ENCODE data around the gene MROH7. TPM values are rescaled to one million over a fixed set of nuclear protein-coding genes. Genes with fewer than 3 reads are reported as not detected.

The MROH7 gene
- total and polyA plus RNA-seq, 4 donors, result 3.6 to 10.1 (median 6.5) TPM

GRCh38 chr1:54667797-54668196 lies 26.2 kb downstream of the MROH7 start:
- no peaks in the 10 kb centered on the region for H3K4me1 ChIP-seq (ENCODE audit: control insufficient read depth, insufficient read depth, low read length)
- H3K27ac ChIP-seq (ENCODE audit: low read depth, low read length), result no peak overlapping the region
- DNase-seq (ENCODE audit: low read depth in 4 of 6, low spot score in 6 of 6), result no peak
- no peaks in the 10 kb centered on the region for H3K27me3 ChIP-seq (ENCODE audit: control insufficient read depth, insufficient read depth, low read length)
- WGBS (ENCODE audit: insufficient coverage), result 79% methylated on average over 2 of the region's 2 CpGs
- no peak overlapping the region for H3K4me3 ChIP-seq (ENCODE audit: low read depth, low read length)
- no peaks in the 10 kb centered on the region for H3K9me3 ChIP-seq (ENCODE audit: control insufficient read depth, insufficient read depth, low read length)
- H3K36me3 ChIP-seq (ENCODE audit: control insufficient read depth, insufficient read depth, low read length), result peaks cover 7% of the 10 kb centered on the region

- Histone ChIP-seq H3K27me3 (ENCODE audit: control insufficient read depth, insufficient read depth, low read length) (no peaks in the 10 kb centered on the region), H3K36me3 (ENCODE audit: control insufficient read depth, insufficient read depth, low read length) (peaks cover 8% of the 10 kb centered on the region), H3K27ac (ENCODE audit: low read depth, low read length) (no peak overlapping the region), H3K4me1 (ENCODE audit: control insufficient read depth, insufficient read depth, low read length) (no peaks in the 10 kb centered on the region), H3K9me3 (ENCODE audit: control insufficient read depth, insufficient read depth, low read length) (no peaks in the 10 kb centered on the region), H3K4me3 (ENCODE audit: low read depth, low read length) (no peak overlapping the region)
- no peak for DNase-seq (ENCODE audit: low read depth in 4 of 6, low spot score in 6 of 6)
- 62% methylated on average over 2 of the region's 2 CpGs for WGBS (ENCODE audit: insufficient coverage)
Observed at GRCh38 chr1:54668567-54668966, 27.0 kb downstream of the MROH7 start.

GRCh38 chr1:54671985-54672608 lies 30.5 kb downstream of the MROH7 start:
- H3K4me3 ChIP-seq (ENCODE audit: low read depth, low read length), result no peak overlapping the region
- H3K27me3 ChIP-seq (ENCODE audit: control insufficient read depth, insufficient read depth, low read length), result no peaks in the 10 kb centered on the region
- peaks cover 5% of the 10 kb centered on the region for H3K36me3 ChIP-seq (ENCODE audit: control insufficient read depth, insufficient read depth, low read length)
- DNase-seq (ENCODE audit: low read depth in 4 of 6, low spot score in 6 of 6), result peak in 2 of 6 donors; percentile 14 to 32
- 49% methylated on average over 5 of the region's 6 CpGs for WGBS (ENCODE audit: insufficient coverage)
- no peak overlapping the region for H3K27ac ChIP-seq (ENCODE audit: low read depth, low read length)
- no peaks in the 10 kb centered on the region for H3K9me3 ChIP-seq (ENCODE audit: control insufficient read depth, insufficient read depth, low read length)
- H3K4me1 ChIP-seq (ENCODE audit: control insufficient read depth, insufficient read depth, low read length), result no peaks in the 10 kb centered on the region

- H3K27ac ChIP-seq (ENCODE audit: low read depth, low read length), result no peak overlapping the region
- peaks cover 23% of the 10 kb centered on the region for H3K4me1 ChIP-seq (ENCODE audit: control insufficient read depth, insufficient read depth, low read length)
- no peak for DNase-seq (ENCODE audit: low read depth in 4 of 6, low spot score in 6 of 6)
- 76% methylated on average over 16 of the region's 17 CpGs for WGBS (ENCODE audit: insufficient coverage)
- H3K36me3 ChIP-seq (ENCODE audit: control insufficient read depth, insufficient read depth, low read length), result peaks cover 9% of the 10 kb centered on the region
- H3K27me3 ChIP-seq (ENCODE audit: control insufficient read depth, insufficient read depth, low read length), result no peaks in the 10 kb centered on the region
- H3K4me3 ChIP-seq (ENCODE audit: low read depth, low read length), result no peak overlapping the region
- H3K9me3 ChIP-seq (ENCODE audit: control insufficient read depth, insufficient read depth, low read length), result no peaks in the 10 kb centered on the region
Observed at GRCh38 chr1:54678776-54679643, 37.4 kb downstream of the MROH7 start.

- no peaks in the 10 kb centered on the region for H3K9me3 ChIP-seq (ENCODE audit: control insufficient read depth, insufficient read depth, low read length)
- no peak overlapping the region for H3K27ac ChIP-seq (ENCODE audit: low read depth, low read length)
- H3K4me1 ChIP-seq (ENCODE audit: control insufficient read depth, insufficient read depth, low read length), result peaks cover 23% of the 10 kb centered on the region
- no peak for DNase-seq (ENCODE audit: low read depth in 4 of 6, low spot score in 6 of 6)
- no peaks in the 10 kb centered on the region for H3K27me3 ChIP-seq (ENCODE audit: control insufficient read depth, insufficient read depth, low read length)
- no peak overlapping the region for H3K4me3 ChIP-seq (ENCODE audit: low read depth, low read length)
- 88% methylated on average over 7 of the region's 7 CpGs for WGBS (ENCODE audit: insufficient coverage)
- H3K36me3 ChIP-seq (ENCODE audit: control insufficient read depth, insufficient read depth, low read length), result peaks cover 9% of the 10 kb centered on the region
Observed at GRCh38 chr1:54679706-54680105, 38.1 kb downstream of the MROH7 start.

- no peaks in the 10 kb centered on the region for H3K27me3 ChIP-seq (ENCODE audit: control insufficient read depth, insufficient read depth, low read length)
- H3K9me3 ChIP-seq (ENCODE audit: control insufficient read depth, insufficient read depth, low read length), result no peaks in the 10 kb centered on the region
- peaks cover 9% of the 10 kb centered on the region for H3K36me3 ChIP-seq (ENCODE audit: control insufficient read depth, insufficient read depth, low read length)
- no peak overlapping the region for H3K4me3 ChIP-seq (ENCODE audit: low read depth, low read length)
- H3K4me1 ChIP-seq (ENCODE audit: control insufficient read depth, insufficient read depth, low read length), result peaks cover 28% of the 10 kb centered on the region
- 68% methylated on average over 5 of the region's 8 CpGs for WGBS (ENCODE audit: insufficient coverage)
- no peak overlapping the region for H3K27ac ChIP-seq (ENCODE audit: low read depth, low read length)
- DNase-seq (ENCODE audit: low read depth in 4 of 6, low spot score in 6 of 6), result no peak
Observed at GRCh38 chr1:54680387-54680786, 38.8 kb downstream of the MROH7 start.

- peak; percentile 22 to 90 (median 42) for DNase-seq (ENCODE audit: low read depth in 4 of 6, low spot score in 6 of 6)
- Histone ChIP-seq H3K27me3 (ENCODE audit: control insufficient read depth, insufficient read depth, low read length) (no peaks in the 10 kb centered on the region), H3K4me3 (ENCODE audit: low read depth, low read length) (no peak overlapping the region), H3K27ac (ENCODE audit: low read depth, low read length) (no peak overlapping the region), H3K36me3 (ENCODE audit: control insufficient read depth, insufficient read depth, low read length) (peaks cover 11% of the 10 kb centered on the region), H3K4me1 (ENCODE audit: control insufficient read depth, insufficient read depth, low read length) (peaks cover 31% of the 10 kb centered on the region), H3K9me3 (ENCODE audit: control insufficient read depth, insufficient read depth, low read length) (no peaks in the 10 kb centered on the region)
Observed at GRCh38 chr1:54681358-54681757, 39.8 kb downstream of the MROH7 start.

GRCh38 chr1:54683453-54683852 lies 41.9 kb downstream of the MROH7 start:
- WGBS (ENCODE audit: insufficient coverage), result 95% methylated on average over 6 of the region's 6 CpGs
- H3K4me3 ChIP-seq (ENCODE audit: low read depth, low read length), result no peak overlapping the region
- peaks cover 31% of the 10 kb centered on the region for H3K4me1 ChIP-seq (ENCODE audit: control insufficient read depth, insufficient read depth, low read length)
- no peaks in the 10 kb centered on the region for H3K9me3 ChIP-seq (ENCODE audit: control insufficient read depth, insufficient read depth, low read length)
- no peak overlapping the region for H3K27ac ChIP-seq (ENCODE audit: low read depth, low read length)
- DNase-seq (ENCODE audit: low read depth in 4 of 6, low spot score in 6 of 6), result no peak
- H3K36me3 ChIP-seq (ENCODE audit: control insufficient read depth, insufficient read depth, low read length), result peaks cover 11% of the 10 kb centered on the region
- H3K27me3 ChIP-seq (ENCODE audit: control insufficient read depth, insufficient read depth, low read length), result no peaks in the 10 kb centered on the region

- Histone ChIP-seq H3K36me3 (ENCODE audit: control insufficient read depth, insufficient read depth, low read length) (peaks cover 5% of the 10 kb centered on the region), H3K27me3 (ENCODE audit: control insufficient read depth, insufficient read depth, low read length) (no peaks in the 10 kb centered on the region), H3K9me3 (ENCODE audit: control insufficient read depth, insufficient read depth, low read length) (no peaks in the 10 kb centered on the region), H3K4me3 (ENCODE audit: low read depth, low read length) (no peak overlapping the region), H3K27ac (ENCODE audit: low read depth, low read length) (no peak overlapping the region), H3K4me1 (ENCODE audit: control insufficient read depth, insufficient read depth, low read length) (peaks cover 28% of the 10 kb centered on the region)
- DNase-seq (ENCODE audit: low read depth in 4 of 6, low spot score in 6 of 6), result peak in 1 of 6 donors; percentile 5
- 100% methylated on average over 4 of the region's 4 CpGs for WGBS (ENCODE audit: insufficient coverage)
Observed at GRCh38 chr1:54685335-54685905, 43.8 kb downstream of the MROH7 start.

Measured in spinal cord (tissue), 10 donors.